HG02798 (cell line): ENCODE data around the gene GABARAPL2.

Experiments
- ATAC-seq: cut with Tn5 transposase; IDR thresholded peaks from one replicate; pipeline ENCODE4 v1.9.1; 2021; ENCODE audit warnings: mild to moderate bottlenecking; ENCODE audit not compliant: unreplicated experiment, poor library complexity

GABARAPL2 gene

DNA sequence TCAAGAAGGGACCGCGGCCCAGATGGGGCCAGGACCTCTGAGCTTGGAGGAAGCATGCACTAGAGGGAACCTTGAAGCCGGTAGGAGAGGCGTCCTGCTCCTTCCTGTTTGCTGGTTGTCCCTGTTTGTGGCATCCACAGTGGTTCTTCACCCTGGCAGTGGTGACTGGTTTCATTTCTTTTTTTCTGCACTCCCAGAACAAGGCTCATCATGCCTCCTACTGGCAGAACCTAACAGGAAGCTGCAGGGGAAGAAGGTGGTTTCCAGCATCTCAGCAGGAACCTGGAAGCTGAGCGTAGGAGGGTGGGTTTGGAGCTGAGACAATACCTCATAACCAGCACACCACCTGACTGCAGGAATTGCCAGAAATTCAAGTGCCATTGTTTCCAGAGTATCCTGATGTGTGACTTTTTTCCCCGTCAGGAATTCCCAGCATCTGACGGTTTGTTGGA lies 15.9 kb upstream of the GABARAPL2 start:
- peak; percentile 89 for ATAC-seq

DNA sequence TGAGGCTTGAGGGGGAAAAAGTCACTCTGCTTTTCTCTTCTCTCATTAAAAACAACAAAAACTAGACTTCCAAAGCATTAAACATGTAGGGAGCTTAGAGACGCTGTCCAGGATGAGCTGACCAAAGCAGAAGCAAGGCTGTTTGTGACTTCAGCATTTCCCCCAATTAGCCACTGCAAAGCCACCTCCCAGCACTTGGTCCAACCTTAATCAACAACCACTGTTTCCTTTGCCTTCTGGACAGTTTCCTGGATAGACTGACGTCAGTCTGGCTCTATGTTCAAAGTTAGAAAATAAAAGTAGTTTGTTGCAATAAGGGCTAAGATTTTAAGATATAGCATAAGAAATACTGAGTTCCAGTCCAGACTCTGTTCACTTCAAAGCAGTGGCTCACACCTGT lies 13.2 kb upstream of the GABARAPL2 start:
- no peak for ATAC-seq

DNA sequence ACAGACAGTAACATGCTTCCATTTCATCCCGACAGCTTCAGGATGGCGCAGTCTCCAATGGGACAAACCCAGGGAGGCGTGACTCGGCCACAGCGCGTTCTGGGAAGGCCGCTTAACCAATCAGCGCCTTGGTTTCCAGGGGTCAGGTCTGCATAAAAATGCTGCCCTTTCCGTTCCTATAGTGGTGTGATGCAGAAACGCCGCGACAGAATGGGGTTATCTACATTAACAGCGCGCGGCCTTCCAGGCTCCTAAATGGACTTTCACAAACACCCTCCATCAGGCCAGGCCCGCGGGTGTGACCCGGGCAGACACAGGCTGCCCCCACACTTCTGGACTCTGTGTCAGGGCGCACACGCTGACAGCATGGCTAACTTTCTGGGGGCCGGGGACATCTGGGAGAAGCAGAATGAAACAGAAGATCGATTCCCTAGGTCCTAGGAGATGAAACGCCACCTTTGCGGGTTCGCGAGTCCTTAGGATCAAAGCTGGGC lies 10.9 kb upstream of the GABARAPL2 start:
- ATAC-seq = peak; percentile 13

DNA sequence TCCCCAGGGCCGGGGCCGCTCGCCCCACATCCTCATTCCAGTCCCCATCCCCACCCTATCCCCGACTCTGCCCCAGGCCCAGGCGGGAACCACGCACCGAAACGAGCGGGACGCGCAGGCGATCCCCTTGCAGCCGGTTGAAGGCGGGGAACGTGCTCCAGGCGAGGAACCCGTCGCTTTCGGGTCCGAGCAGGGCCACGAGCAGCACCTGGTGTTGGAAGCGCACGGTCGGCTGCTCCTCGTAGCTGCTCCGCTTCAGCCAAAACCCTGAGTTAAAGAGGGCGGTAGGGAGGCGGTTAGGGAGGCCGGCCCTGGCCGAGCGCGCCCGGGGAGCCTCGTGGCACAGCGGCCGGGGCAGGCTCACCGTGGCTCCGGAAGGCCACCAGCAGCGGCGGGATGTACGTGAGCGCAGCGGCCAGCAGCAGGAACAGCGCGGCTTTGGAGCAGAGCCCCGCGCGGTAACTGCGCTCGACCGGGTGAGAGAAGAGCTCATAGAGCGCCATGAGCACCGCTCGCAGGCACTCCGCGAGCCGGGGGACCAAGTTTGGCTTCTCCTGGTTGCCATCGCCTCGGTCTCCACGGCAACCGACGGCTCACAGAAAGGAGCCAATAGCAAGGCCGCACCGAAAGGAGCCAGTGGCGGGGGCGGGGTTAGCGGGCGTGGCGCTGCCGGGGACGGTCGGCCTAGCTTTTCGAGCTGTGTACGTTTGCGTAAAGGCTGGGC lies 10.3 kb upstream of the GABARAPL2 start, which contains the start of gene TMEM231:
Gene TMEM231, minus strand, starts transcription at position 546 of the 724 bp plus-strand sequence. Its CDS starts 43 bp downstream, at position 503.
- ATAC-seq = peak; percentile 98

DNA sequence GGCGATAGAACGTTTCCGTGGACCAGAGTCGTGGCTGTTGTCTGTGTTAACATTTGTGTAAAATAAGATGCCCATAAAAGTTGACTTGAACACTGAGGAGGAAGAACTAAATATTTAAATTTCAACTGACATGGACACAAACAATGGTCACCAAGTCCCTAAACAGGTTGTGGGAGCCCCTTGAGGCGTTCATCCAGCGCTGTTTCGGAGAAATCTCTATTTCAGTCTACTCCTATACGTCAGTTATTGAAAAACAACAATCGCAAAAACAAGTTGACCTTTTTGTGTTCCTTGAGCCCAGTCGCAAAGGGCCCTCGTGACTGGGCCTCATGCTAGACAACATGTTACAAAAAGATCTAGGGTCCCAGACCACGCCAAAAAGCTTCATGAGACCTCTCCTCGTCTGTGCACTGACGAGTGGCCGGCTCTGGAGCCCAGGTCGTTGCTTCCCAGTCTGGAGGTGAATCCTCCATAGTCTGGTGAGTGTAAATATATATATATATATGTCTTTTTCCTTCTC lies 9.7 kb upstream of the GABARAPL2 start:
- ATAC-seq = no peak

DNA sequence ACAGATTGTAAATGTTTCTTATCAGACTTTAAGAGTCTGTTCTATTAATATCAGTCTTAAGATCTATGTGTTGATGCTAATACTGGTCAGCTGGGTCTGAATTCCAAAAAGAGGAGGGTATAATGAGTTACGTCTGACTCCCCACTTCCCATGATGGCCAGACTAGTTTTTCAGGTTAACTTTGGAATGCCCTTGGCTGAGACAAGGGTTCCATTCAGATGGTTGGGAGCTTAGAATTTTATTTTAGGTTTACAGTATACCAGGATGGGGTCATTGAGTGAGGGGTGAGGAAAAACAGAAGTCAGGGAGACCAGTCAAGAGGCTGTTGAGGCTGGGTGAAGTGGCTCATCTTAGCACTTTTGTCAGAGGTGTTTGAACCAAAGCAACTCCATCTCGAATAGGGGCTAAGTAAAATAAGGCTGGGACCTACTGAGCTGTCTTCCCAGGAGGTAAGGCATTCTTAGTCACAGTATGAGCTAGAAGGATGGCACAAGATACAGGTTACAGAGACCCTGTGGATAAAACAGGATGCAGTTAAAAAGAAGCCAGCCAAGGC lies 7.3 kb upstream of the GABARAPL2 start:
- no peak for ATAC-seq

DNA sequence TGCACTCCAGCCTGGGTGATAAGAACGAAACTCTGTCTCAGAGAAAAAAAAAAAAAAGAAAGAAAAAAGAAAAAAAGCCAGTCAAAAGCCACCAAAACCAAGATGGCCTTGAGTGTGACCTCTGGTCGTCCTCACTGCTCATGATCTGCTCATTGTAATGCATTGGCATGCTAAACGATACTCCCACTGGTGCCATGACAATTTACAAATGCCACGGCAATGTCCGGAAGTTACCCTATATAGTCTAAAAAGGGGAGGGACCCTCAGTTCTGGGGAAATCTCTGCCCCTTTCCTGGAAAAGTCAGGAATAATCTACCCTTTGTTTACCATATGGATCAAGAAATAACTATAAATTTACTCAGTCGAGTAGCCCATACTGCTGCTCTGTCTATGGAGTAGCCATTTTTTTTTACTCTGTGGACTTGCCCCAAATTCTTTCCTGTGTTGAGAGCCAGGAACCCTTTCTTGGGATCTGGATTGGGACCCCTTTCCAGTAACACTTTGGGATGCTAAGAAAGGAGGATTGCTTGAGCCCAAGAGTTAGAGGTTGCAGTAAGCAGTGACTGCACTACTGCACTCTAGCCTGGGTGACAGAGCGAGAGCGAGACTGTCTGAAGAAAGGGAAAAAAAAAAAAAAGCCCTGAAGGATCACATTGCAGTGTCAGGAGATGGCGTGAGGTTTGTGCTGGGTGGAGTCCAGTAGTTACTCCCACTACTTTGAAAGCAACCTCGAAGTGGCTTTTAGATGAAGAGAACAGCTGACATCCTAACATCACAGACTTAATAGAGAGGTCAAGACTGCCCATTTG lies 6.4 kb upstream of the GABARAPL2 start:
- ATAC-seq = no peak

DNA sequence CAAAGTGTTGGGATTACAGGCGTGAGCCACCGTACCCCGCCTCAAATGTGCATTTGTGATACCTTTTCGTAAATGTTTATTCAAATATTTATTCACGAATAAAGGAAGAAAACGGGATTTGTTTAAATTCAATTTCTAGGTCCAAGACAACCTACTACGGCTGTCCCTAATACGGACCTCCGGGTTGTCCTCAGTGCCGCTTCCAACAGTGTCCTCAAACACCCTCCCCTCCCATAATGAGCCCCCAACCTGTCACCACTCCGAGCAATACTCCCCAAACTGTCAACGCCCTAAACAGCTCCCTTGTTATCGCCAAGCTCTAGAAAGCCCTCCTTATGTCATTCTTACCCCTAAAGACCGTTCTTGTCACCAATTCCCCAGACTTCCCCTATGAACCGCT lies 539 bp upstream of the GABARAPL2 start:
- peak; percentile 7 for ATAC-seq

DNA sequence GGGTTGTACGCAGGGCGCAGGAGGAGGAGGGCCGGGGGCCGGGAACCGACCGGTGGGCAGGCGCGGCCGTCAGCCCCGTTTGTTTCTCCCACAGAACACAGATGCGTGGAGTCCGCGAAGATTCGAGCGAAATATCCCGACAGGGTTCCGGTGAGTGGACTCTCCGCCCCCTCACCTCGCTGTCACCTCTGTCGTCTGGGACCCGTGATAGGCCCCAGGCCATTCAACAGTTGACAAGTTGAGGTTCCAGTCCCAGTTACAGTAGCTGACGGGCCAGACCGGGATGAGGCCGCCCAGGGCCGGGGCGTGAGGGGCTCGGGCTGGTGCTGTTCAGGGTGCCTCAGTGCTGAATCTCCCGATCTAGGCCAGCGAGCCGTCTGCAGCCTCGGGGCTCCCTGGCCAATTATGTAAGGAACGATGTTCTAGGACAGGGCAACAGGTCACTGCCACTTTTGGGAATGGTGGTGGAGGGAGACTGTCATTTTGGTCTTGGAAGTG lies 628 bp downstream of the GABARAPL2 start:
- peak; percentile 1 for ATAC-seq

DNA sequence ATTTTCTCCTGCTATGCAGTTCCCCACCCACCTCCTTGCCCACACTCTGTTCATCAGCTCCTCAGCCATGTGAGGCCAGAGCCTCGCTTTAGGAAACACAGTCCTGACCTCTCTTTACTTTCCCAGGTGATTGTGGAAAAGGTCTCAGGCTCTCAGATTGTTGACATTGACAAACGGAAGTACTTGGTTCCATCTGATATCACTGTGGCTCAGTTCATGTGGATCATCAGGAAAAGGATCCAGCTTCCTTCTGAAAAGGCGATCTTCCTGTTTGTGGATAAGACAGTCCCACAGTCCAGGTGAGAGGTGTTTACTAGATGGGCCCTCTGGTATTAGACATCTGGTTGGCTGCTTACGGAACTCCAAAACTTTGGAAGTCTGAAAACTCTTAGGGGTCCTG lies 1.7 kb downstream of the GABARAPL2 start:
- no peak for ATAC-seq

DNA sequence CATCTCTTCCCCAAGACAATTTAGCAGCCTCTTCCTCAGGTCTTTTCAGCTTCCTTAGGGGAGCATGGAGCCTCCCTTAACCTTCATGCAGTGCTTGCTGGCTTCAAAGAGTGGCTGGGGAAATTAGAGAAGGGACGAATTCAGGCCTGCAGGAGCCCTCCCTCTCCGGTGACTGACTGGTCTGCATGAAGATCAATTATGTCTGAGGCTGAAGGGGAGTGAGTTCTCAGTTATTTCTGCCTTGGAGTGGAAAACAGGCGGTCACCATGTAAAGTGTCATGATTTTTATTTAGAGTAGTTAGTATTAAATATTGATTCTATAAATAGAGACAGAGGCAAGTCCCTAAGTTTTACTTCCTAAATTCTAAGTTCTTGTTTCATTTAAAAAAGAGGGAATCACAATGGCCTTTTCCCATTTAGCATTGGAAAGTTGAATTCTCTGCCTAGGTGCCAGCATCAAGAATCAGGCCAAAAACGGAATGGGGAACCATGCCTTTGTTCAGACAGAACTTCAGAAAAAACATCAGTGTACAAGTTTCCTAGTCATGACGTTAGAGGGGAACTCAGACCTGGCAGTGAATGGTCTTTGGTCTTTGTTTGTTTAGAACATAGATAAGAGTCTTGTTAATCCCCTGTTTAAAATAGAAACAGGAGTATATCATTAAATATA lies 4.4 kb downstream of the GABARAPL2 start:
- ATAC-seq = no peak

DNA sequence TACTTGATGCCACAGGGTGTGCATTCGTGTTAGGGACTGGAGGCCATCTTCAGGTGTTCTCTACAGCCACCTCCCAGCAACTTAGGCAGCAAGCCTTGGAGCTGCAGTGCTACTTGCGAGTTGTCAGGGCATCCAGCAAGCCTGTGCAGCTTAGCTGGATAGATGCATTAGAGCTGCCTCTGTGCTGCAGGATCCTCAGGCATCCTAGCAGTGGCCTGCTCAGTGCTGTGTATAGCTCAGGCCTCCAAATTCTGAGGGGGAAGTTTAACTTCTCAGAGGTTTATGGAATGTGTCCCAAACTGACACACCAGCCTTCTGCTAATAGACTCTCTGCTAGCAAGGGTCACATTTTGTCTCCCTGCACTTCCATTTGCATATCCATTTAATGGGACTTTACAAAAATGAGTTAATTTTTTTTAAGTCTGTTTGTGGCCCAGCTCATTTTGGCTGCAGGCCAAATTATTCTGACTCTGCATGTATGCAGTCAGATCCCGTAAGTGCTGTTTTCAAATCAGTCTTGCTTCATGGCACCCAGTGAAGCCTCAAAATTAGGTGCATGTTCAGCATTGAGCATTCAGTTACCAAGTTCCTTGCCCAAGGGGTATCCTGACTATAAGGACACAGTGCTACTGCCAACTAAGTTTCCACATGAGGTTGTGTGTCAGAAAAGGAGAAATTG lies 6.8 kb downstream of the GABARAPL2 start:
- no peak for ATAC-seq

DNA sequence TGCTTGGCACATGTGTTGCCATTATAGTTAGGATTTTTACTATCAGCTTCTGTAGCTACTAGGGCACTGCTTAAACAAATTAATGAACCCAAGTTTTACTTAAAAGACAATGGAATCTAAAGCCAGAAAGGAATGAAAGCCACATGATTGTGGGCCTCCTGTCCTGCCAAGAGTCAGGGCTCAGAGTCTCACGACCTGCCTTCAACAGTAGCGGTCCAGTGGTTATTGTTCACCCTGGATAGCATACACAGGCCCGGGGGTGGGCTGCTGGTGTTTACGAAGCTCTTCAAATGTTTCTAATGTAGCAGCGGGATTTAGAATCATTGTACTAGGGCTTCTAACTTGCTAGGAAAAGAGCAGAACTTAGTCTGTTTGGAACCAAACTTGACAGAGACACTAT lies 7.8 kb downstream of the GABARAPL2 start:
- no peak for ATAC-seq

DNA sequence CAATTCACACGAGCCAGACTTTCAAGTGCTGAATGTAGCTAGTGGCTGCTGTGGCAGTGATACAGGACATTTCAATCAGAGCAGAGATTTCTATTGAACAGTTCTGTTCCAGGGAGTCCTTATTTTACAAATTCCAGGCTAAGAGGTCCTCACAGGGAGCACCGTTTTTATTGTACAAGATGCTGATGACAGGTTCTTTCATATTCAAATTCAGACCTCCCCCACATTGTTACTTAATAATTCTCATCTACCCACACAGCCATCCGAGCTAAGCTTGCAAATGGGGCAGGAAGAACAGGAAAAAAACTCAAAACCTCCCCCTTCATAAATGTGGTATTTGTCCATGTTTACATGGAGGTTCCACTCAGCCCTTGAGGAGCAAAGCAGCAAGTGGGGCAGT lies 9.8 kb downstream of the GABARAPL2 start:
- no peak for ATAC-seq

DNA sequence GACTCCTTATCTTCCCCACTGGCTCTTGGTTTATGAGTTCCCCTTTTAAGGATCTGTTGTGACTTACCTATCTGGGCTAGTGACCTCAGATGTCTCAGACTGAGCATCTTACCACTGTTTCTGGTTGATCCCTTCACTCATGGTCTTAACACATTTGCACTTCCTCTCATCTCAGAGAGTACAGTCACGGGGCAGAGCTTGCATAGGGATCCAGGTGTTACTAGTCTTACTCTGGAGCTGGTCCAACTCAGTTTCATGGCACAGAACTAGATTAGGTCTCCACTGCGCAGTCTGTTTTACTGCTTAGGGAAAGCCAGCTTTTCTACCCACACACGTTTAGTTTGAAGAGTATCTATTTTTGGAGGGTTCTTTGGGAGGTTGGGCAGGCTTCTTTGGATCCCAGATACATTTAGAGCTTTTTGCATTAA lies 10.2 kb downstream of the GABARAPL2 start:
- peak; percentile 63 for ATAC-seq

DNA sequence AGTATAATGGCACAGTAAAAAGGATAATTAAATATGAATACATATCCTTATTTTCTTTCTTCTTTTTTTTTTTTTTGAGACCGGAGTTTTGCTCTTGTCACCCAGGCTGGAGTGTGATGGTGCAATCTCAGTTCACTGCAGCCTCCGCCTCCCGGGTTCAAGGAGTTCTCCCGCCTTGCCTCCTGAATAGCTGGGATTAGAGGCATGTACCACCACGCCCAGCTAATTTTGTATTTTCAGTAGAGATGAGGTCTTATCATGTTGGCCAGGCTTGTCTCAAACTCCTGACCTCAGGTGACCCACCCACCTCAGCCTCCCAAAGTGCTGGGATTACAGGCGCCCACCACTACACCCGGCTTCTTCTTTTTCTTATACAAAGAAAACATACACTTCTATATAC lies 12.0 kb downstream of the GABARAPL2 start:
- ATAC-seq = no peak

DNA sequence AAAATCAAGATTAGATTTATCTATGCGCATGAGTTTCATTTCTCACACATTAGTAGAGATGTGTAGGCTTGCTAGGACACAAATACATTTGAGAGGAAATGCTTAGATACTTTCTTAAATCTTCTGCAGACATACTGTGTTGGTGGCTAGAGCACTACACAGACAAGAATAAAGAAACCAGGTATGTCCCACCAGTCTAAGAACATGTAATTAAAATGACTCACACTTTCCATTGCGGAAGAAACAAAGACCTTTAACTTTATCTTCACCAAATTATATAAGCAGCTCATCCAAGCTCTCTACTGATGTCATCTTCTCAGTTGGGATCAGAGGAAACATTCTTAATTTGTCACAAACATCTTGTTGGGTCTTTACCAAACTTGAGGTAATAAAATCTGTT lies 12.5 kb downstream of the GABARAPL2 start:
- ATAC-seq = no peak

DNA sequence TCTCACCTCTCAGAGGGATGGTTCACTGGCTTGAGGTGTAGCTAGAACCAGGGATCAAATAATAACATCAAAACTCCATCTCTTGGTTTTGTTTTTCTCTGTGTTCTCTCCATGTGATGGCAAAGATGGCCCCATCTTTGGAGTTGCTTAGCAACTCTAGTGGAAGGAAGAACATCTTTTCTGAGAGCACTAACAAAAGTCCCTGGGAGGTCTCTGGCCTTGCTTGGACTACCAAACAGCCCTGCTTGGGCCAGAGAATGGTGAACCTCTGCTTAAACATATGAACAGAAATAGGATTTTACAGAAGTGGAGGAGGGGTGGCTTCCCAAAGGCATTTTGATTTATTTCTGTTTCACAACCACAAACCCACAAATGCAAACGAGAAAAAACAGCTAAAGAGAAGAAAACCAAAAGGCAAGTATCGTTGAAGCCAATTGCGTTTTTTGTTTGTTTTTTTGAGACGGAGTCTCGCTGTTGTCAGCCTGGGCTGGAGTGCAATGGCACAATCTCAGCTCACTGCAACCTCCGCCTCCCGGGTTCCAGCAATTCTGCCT lies 13.2 kb downstream of the GABARAPL2 start:
- ATAC-seq = no peak

DNA sequence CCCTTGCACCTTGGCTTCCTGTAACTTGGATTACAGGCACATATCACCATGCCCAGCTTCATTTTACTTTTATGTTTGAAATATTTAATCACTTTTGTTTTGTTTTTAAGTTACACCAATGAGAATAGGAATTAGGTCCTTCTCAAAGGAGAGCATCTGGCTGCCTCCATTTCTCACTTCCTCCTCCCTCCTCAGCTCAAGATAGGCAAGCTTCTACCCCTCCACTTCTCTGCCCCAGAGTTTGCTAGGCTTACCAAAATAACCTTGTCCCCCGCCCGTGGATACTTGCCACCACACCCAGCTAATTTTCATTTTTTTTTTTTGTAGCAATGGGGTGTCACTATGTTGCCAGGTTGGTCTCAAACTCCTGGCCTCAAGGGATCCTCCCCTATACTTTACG lies 17.9 kb downstream of the GABARAPL2 start:
- ATAC-seq = peak; percentile 67
